GM18861 (cell line): ENCODE data around the gene ACVR2B.

Source experiments
- ATAC-seq: cut with Tn5 transposase; IDR thresholded peaks from one replicate; pipeline ENCODE4 v1.9.1; 2021; ENCODE audit not compliant: unreplicated experiment

Gene ACVR2B

DNA sequence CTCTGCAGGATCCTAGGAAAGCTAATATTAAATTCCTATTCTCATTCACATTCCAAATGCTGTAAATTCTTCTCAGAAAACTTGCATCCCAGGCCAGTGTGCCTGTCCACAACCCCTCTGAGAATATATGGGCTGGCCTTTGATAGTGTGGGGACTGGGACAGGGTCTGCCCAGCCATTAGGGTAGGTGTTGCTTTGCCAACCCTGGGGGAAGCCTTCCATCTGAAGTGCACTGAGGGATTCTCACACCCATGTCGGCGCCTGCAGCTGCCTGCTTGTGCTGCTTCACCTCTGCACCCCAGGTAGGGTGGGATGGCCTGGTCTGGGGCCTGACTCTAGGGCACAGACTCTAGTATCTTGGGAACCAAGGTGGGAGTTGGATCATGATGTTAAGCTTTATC, 27.2 kb downstream of the ACVR2B start:
- no peak for ATAC-seq

DNA sequence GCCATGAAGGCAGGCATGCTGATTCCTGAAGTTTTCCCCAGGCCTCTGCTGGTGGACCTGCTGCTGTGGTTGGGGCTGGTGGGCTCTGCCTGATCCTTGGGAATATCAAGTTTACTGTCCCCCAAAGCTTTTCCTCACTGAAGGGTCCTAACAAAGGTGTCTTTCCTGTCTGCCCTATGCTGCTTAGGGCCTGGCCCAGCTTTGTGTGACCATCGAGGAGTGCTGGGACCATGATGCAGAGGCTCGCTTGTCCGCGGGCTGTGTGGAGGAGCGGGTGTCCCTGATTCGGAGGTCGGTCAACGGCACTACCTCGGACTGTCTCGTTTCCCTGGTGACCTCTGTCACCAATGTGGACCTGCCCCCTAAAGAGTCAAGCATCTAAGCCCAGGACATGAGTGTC, 29.3 kb downstream of the ACVR2B start:
- ATAC-seq = no peak

DNA sequence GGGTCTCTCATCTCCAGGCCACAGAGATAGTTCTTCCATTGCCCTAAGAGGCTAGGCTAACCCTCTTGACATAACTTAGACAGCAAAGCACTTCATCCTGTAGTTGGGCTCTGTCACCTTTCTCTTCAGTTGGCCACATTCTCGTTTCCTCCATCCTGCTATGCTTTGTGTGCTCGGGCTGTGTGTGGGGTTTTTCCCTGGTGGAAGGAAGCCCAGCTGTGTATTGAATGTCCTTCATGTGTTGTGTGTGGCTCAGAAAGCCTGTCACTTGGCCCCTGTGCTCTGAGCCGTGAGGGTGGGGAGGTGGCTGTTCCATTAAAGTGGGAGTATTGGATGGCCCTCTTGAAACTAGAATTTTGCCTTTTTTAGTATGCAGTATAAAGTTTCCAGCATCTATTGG, 33.6 kb downstream of the ACVR2B start:
- peak; percentile 92 for ATAC-seq

DNA sequence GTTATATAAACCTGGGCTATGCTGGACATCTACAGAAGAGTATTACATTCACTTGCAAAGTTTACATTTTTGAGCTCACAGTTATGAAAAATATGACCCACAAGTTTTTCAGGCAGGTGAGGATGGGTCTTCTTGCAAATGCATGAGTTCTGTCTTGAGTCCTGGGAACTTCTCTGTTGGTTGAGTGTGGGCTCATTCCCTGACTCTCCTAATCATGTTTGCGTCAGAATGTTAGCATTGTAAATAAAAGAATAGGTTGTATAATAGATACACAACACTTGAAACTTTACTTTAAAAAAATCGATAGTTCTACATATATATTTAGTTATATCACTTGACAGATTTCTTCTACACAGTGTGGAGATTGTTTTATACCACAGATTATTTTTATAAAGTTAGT, 35.3 kb downstream of the ACVR2B start:
- no peak for ATAC-seq

DNA sequence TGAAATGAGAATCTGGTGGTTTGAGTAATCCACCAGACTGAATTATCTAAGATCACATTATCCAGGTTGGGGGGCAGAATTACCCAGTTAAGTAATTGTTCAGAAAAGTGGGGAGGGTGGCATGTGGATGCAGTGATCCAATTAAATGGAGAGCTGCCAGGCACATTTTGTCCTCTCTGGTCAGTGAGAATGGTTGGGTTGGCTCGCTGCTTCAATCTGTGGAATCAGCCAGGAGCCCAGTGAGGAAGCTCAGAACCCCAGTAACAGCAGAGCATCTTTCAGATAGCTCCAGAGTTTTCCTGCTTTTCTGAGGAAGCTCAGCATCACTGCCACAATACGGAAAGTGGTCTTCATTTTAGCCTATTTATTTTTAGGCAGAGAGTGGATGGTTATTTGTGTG, 36.1 kb downstream of the ACVR2B start:
- no peak for ATAC-seq

DNA sequence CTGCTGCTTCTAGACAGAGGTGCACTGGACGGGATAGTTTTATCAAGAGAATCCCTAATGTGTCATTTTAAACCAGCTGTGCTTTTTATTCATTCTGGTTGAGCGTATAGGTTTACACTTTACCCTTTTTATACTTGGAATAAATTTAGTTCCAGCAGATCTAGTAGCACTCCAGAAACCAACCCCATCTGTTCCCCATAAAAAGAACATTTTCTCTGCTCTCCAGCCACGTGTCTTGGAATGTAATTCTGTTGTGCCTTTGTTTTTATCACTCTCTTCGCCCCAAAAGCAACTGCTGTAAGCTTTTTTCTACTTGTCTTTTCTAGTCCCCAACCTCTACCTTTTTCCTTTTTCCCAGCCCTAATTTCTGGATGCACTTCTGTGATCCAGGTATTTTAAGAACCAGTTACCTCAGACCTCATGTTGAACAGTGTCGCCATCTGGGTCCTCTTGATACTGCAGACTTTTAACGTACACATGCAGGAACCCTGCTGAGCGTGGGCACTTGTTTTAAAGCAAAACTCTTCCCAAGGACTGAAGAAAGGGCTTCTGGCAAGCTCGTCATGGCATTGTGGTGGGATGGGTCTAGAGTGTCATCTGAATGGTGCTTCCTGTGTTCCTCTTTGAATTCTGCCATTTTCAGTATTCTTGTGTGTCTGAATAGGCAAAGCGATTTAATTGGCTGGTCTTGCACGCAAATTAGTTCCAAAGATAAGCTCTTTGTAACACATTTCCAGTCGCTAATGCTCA, 36.8 kb downstream of the ACVR2B start:
- no peak for ATAC-seq

DNA sequence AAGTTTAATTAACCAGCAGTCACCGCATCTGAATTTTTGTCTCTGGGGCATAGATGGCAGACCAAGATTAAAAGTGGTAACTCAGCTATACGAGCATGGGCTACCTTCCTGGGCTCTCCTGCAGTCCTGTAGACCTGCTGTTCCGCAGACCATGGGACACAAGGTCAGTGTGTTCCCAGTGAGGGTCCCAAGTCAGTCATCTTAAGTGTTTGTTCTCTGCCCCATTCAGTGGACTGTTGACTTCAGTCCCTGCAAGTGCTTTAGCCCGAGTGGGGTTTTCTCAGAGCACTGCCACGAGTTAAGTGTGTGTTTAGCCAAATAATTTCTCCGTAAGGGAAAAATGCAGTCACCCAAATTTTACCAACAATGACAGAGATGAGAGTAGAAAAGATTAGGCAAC, 37.5 kb downstream of the ACVR2B start:
- ATAC-seq = no peak

DNA sequence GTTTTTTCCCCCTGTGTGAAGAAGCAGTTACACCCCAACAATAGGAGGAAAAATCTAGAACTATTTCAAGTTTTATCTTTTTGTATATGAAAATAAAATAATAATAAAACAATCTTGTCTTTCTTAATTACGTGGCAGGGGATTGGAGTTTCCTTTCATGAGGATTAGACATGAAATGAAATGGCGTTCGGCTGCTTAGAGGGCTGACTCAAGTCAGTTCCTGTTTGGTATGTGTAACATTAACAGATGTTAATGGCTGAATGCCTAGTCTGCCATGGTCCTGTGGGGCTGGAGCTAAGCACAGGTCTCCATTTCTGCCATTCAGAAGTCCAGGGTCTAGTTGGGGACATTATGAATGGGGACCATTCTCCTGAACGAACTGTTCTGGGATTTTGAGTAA, 39.3 kb downstream of the ACVR2B start:
- no peak for ATAC-seq

DNA sequence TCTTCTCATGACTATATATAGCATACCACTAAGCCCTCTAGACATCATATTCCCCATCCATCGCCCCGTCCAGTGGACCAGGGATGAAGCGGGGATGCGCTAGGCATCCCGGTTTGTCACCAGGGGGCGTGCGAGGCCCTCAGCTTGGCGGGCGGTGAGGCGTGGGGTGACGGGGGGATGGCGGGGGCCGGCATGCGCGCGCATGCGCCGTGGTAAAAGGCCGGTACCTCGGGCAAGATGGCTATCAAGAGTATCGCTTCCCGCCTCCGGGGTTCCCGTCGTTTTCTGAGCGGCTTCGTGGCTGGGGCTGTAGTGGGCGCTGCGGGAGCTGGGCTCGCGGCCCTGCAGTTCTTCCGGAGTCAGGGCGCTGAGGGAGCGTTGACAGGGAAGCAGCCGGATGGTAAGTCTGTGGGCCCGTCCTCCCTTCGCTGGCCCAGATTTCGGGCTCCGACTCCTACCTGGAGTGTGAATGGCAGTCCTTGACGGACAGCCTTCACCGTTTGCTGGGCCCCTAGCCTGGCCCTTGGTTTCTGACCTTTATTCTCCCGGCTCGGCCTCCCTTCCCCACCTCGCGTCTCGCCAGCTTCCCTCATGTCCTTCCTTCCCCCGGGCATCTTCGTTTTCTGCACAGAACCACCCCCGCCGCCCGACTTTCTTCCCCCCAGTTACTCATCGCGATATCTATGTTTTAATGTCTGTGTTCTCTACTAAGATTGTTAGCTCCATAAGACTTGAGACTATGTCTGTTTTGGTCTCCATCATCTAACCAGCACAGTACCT, 42.6 kb downstream of the ACVR2B start, which contains the start of gene EXOG:
EXOG (plus strand) TSS at position 210 of the 780 bp plus-strand sequence; CDS start at position 238, 28 bp downstream.
- ATAC-seq = peak; percentile 75

DNA sequence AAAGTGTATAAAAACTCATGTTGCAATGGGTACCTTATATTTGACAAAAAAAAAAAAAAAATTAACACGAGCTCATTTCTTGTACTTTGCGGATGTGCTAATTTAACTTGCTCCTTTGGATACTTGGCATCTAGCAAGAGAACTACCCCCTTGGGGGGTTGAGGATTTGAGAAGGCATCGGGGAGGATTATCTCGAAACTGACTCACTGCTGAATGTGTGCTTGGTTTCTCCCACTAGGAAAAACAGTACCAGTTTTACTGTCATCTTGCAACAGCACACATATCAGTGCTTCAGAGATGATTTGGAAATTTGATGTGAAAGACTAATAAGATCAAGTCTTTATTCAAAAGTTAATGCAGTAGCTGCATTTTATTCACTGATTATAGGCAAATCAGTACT, 43.3 kb downstream of the ACVR2B start:
- no peak for ATAC-seq

DNA sequence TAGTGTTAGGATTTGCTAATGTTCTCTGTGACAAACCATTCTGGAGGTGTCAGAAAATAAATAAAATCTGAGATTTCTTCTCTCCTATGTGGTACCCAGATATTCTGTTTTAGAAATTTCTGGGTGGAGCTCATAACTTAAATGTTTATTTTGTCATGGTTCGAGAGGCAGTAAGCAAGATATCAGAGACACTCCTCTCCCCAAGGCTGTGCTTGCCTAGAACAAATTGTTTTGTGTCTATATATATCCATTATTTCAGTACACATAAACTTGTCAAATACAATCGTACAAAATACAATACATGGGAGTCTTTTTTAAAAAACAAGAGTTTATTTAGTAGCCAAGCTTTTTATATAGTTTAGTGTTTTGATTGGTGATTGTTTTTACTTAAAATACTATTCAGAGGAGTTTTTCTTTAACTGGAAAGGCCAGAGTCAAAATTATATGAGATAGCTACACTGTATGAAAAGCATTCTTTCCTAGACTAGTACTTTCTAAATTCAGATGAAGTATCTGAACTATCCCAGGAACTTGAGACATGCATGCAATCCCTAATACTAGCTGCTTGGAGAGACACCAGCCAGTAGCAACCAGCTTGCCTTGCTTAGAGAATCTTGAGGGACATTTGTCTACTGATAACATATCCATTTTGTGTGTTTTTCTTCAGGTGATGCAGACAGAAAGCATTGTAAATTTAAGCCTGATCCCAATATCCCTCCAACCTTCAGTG, 47.2 kb downstream of the ACVR2B start:
- ATAC-seq = no peak

DNA sequence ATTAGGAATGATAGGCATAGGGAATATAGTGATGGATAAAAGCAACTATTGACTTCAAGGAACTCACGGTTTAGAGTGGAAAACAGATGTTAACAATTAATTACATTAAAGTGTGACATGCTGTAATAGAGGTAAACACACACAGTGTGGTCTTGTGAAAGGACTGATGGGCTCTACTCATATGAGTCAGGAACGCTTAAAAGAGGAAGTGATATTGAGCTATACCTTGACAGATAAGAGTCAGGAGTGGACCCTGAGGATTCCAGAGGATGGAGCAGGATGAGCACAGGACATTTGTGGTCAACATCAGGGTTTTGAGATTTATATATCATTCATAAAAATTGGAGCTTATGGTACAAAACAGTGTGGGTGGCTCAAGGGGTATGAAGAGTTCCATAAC, 53.4 kb downstream of the ACVR2B start:
- peak; percentile 99 for ATAC-seq

DNA sequence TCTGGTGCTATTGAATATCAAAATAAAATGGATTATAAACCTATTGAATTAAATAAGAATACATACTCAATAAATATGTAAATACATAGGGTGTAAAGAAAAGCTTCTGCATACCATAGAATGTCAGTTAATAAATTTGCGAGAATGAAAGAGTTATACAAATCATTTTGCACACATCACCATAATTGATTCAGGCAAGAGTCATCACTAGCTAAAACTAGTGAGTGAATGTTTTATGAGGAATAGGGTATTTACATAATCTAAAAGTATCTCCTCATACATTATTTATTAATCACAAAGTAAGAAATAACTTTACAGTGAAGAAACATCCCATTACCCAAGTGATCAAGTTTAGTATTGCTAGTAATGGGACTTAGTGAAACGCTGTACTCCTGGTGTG, 56.0 kb downstream of the ACVR2B start:
- ATAC-seq = no peak

DNA sequence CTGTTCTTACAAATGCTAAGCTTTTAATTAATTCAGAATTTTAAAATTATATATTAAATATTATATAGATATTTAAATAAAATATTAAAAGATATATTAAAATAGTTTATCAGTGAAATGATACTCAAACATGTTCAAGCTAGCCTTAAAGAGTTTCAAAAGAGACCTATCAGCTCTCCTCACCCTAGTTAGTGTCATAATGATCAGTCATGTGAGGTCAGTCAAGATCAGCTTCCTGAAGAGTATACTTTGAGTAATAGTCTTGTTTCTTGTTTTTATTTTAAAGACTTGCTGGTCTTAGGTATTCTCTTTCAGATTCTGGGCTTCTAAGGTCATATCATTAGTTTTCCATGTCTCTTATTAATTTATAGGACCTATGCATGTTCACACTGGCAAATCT, 56.9 kb downstream of the ACVR2B start:
- ATAC-seq = no peak

DNA sequence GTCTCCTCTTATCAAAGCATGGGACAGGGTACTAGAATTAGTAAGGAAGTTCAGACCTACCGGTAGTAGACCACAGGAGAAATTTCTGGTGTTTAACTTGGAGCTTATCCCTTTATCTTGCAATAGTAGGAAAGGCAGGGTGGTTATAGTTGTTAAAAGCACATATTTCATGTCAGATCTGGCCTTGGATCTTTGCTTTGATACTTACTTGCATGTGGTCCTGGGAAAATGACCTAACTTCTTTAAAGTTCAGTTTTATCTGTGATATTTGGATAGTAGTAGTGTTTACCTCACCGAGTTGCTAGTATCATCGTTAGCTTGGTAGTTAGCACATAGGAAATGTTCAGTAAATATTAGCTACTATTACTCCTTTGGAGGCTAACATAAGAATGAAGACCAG, 57.9 kb downstream of the ACVR2B start:
- no peak for ATAC-seq

DNA sequence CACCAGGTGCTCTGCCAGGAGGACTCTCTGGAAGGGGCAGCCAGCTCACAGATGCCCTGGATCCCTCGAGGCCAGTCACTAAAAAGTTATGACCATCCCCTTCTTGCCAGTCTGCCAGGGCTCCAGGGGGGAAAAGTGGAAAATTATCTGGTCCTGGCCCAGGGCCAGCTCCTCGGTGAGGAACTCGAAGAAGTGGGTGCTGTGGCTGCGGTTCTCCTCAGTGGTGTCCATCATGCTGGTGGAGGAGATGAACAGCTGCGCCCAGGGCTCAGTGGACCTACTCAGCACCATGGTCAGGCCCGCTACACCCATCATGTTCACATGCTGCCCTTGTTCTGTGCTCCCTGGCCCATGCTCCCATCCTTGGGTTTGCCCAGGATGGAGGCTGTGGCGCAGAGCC, 61.7 kb downstream of the ACVR2B start:
- no peak for ATAC-seq

DNA sequence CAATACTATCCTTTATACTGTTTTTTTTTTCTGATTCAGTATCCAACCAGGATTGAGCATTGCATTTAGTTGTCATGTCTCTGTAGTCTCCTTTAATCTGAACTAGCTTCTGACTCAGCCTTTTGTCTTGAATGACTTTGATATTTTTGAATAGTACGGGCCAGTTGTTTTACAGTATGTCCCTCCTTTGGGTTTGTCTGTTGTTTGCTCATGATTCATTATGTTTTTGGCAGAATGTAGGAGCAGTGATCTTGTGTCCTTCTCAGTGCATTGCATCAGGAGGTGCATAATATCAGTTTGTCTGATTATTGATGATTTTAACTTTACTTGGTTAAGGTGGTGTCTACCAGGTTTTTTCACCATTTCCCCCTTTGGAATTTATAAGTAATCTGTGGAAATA, 63.0 kb downstream of the ACVR2B start:
- ATAC-seq = no peak

DNA sequence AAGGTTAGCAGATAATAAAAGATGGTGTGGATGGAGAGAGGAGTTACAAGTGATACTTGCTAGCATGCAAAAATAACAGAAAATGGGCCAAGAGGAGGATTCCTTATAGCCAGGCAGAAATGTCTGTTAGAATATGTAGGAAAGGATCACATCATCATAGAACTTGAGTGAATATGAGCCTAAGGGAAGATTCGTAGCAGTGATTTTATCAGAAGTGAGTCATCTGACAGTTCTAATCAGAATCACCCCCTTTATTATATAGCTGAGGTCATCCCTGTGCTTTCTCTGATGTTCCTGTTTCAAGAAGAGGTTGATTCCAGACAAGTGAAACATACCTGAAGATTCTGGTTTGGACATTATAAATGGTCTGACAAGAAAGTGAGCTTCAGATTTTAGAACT, 65.3 kb downstream of the ACVR2B start:
- no peak for ATAC-seq

DNA sequence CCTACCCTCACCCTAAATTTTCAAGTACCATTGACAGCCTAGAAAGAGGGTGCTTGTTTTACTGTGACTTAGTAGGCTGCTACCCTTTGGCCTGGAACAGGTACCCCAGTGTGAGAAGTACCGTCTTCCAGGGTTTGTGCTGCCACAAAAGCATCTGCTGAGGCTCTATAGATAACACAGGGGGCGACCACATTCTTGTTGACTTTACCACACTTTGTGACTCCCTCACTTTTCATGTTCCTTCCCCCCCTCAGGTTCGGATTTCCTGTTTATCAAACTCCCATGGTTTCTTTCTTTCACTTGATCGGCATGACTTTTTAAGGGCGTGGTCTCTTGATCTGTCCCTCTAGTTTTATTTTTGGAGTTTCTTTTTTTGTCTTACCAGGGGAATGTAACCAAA, 66.0 kb downstream of the ACVR2B start:
- no peak for ATAC-seq

DNA sequence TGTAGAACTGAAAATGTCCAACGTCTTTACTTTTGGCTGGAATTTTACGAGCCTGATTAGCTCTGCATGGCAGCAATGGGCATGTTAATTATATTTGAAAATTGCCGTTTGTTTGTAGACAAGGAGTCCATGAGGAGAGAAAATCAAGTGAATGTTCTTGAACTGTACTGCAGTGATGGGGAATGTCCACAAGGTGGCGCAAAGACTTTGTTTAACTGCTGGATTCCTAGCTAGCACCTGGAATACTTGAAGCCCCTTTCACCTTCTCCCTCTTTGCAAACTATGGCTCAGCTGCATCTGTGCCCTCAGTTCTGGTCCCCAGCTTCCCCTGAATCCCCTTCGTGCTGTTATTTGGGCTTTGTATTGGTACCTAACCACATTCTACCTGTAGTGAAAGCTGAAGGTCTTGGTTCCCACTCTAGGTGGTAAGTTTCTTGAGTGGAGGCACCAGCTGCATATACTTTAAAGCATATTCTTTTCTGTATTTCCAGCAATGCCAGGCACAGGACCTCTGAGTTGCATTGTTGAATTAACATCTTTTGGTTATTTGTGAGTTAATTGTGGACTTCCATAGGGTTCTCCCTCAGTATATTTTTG, 67.8 kb downstream of the ACVR2B start:
- no peak for ATAC-seq

DNA sequence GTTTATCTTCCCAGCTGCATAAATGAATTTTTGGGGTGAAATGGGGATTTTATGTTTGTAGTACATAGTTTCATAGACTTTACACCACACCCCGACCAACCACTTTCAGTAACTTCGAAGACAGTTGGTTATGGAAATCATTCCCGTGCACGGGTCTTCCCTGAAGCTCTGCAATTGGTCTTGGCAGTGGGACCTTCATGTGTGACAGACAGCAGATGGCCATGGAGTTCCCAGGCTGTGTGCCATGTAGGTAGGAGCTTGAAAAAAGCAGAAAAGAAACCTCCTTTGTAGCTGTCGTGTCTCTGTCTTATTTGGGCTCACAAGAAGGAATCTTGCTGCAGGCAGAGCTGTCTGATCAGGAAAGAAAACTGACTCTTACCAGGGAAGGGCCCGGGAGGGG, 68.3 kb downstream of the ACVR2B start:
- ATAC-seq = no peak
